GM19025 (cell line): ENCODE measurements around the gene CNTD1.
"Not testable (repeated sequence)": the region's sequence is repeated elsewhere in the genome, so short reads cannot be mapped to it uniquely, and the experiment has no call there.

Experiments used
- ATAC-seq: cut with Tn5 transposase; IDR thresholded peaks from one replicate; pipeline ENCODE4 v1.9.1; 2021; ENCODE audit warnings: mild to moderate bottlenecking, low read depth, moderate library complexity; ENCODE audit not compliant: unreplicated experiment

Gene CNTD1

GRCh38 chr17:42844761-42845555 is 46.3 kb downstream of the CNTD1 start:
- no peak for ATAC-seq

GRCh38 chr17:42845556-42845917 is 46.9 kb downstream of the CNTD1 start:
- ATAC-seq: no peak

DNA sequence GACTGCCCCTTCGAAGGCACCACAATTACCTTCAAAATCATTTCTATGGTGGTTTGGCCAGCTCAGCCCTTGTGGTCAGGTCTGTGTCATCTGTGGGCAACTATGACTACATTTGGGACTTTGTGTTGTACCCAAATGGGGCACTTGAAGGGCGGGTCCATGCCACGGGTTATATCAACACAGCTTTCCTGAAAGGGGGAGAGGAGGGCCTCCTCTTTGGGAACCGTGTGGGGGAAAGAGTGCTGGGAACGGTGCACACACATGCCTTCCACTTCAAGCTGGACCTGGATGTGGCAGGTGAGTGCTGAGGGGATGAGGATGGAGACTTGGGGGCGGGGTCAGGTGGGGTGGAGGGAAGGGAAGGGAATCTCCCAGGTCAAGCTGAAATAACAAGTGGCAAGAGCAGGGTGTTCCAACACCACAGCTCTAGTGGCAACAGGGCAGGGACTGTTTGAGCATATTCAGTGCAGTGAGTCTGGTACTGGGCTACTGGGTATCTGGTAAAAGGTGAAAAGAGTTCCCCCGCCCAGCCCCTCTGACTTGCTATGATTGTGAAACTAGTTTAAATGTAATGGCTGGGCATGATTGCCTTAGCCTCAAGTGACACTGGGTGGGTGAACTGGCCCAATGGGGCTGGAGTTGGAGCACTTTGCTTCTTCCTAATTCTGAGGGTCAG is 47.4 kb downstream of the CNTD1 start:
- ATAC-seq: no peak

DNA sequence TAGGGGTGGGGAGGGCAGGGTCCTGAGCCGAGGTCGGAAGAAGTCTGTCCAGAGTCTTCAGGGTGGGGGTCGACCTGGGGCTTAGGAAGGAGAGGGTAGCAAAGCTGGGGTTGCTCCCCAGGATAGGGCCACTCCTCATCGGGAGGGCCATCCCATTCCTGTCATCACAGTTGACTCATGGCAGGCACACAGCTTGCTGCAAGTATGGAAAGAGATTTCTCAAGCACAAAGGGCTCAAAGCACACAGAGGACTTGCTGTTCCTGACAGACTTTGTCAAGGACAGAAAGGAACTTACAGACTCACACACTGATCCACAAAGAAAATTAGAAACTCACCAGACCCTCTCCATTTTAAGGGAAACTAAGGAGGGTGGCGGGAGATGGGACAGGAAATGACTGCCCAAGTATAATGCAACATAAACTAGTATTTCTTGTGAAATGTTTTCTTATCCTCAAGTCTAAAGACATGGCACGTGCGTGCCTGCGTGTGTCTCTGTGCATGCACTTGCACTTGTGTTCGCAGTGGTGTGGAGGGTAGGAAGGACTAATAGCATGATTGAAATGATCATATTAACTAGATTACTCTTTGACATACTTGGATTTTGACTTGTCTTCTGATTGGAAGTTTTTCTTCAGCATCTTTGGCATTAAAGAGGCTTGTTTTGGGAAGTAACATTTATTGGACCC is 48.1 kb downstream of the CNTD1 start:
- ATAC-seq: no peak

GRCh38 chr17:42848093-42848492 is 49.4 kb downstream of the CNTD1 start:
- ATAC-seq: no peak

DNA sequence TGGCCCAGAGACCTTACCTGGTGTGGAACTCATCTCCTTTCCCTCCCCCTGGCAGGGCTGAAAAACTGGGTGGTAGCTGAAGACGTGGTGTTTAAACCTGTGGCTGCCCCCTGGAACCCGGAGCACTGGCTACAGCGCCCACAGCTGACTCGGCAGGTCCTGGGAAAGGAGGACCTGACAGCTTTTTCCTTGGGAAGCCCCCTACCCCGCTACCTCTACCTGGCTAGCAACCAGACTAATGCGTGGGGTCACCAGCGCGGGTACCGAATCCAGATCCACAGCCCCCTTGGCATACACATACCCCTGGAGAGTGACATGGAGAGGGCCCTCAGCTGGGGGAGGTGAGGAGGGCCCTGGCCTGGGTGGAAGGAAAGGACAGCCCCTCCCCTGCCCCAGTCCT is 50.4 kb downstream of the CNTD1 start:
- no peak for ATAC-seq

GRCh38 chr17:42849451-42850181 is 51.0 kb downstream of the CNTD1 start:
- no peak for ATAC-seq

DNA sequence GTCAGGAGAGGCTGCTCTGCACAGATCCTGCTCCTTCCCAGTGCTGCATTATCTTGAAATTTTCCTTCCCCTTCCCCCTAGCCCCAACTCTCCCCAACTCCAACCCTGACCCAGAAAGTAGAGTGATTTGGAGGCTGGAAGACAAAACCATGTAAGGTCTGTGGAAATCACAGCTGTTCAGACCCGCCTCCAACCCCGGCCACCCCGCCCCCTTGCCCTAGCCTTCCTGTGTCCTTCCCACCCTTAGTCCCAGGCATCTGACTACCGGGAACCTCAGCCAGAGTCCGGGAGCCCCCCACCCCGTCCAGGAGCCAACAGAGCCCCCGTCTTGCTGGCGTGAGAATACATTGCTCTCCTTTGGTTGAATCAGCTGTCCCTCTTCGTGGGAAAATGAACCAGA is 52.3 kb downstream of the CNTD1 start, which contains the start of gene AOC3:
TSS of gene AOC3 (plus strand) at position 246 of the 400 bp plus-strand sequence. CDS start at position 391, 145 bp downstream.
- ATAC-seq: no peak

DNA sequence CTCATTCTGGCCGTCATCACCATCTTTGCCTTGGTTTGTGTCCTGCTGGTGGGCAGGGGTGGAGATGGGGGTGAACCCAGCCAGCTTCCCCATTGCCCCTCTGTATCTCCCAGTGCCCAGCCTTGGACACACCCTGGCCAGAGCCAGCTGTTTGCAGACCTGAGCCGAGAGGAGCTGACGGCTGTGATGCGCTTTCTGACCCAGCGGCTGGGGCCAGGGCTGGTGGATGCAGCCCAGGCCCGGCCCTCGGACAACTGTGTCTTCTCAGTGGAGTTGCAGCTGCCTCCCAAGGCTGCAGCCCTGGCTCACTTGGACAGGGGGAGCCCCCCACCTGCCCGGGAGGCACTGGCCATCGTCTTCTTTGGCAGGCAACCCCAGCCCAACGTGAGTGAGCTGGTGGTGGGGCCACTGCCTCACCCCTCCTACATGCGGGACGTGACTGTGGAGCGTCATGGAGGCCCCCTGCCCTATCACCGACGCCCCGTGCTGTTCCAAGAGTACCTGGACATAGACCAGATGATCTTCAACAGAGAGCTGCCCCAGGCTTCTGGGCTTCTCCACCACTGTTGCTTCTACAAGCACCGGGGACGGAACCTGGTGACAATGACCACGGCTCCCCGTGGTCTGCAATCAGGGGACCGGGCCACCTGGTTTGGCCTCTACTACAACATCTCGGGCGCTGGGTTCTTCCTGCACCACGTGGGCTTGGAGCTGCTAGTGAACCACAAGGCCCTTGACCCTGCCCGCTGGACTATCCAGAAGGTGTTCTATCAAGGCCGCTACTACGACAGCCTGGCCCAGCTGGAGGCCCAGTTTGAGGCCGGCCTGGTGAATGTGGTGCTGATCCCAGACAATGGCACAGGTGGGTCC is 52.9 kb downstream of the CNTD1 start:
- ATAC-seq: not testable (repeated sequence)

GRCh38 chr17:42852351-42852750 is 53.7 kb downstream of the CNTD1 start:
- ATAC-seq: no peak

DNA sequence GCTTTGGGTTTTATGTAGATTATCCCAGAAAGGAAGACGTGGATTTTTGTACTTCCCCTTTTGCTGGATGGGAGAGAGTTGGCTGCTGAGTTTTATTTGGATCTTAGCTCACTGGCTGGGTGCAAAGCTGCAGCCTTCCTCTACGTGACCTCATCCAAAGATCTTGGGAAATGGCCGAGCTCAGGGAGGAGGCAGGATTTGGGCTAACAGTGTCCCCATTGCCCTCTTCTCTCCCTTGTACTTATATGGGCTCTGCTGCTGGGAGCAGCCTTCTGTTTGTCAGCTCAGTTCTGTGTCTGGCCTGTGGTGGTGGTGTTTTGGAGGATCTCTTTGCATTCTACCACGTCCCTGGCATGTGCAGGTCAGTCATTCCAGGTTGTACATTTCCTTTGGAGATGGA is 54.3 kb downstream of the CNTD1 start:
- ATAC-seq: no peak

DNA sequence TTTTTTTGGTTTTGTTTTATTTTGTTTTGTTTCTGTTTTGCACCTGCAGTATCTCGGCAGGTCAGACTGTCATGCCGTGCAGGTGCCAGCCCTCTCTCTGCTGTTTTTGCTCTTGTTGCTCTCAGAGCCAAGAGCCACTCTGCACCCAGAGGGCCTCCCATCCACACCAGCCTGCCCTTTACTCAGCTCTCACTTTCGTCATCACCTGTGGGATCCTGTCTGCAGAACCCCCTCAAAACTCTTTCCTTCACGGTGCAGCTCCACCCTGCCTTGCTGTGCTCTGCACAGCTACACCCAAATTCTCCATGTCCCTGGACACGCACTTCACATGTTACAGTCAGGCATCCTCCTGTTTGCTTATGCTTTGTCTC is 54.9 kb downstream of the CNTD1 start:
- ATAC-seq: no peak

GRCh38 chr17:42853968-42854790 is 55.5 kb downstream of the CNTD1 start:
- ATAC-seq: no peak

- ATAC-seq: no peak
Observed at GRCh38 chr17:42855048-42855596, 56.5 kb downstream of the CNTD1 start.

DNA sequence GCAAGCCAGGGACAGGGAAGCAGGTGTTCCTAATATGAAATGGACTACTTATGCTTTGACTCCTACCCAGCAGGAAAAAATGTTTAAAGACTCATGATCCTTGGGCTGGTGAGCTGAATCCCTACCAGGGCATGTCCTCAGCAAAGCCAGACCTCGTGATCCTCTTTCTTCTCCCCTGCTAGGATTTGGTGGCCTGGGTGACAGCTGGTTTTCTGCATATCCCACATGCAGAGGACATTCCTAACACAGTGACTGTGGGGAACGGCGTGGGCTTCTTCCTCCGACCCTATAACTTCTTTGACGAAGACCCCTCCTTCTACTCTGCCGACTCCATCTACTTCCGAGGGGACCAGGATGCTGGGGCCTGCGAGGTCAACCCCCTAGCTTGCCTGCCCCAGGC is 57.4 kb downstream of the CNTD1 start:
- not testable (repeated sequence) for ATAC-seq

DNA sequence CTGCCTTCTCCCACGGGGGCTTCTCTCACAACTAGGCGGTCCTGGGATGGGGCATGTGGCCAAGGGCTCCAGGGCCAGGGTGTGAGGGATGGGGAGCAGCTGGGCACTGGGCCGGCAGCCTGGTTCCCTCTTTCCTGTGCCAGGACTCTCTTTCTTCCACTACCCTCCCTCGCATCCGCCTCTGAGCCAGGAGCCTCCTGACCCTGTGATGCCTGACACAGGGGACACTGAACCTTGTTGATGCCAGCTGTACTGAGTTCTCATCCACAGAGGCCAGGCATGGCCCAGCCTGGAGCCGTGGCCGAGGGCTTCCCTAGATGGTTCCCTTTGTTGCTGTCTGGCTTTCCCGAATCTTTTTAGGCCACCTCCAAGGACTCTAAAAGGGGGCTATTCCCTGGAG is 57.9 kb downstream of the CNTD1 start:
- not testable (repeated sequence) for ATAC-seq

DNA sequence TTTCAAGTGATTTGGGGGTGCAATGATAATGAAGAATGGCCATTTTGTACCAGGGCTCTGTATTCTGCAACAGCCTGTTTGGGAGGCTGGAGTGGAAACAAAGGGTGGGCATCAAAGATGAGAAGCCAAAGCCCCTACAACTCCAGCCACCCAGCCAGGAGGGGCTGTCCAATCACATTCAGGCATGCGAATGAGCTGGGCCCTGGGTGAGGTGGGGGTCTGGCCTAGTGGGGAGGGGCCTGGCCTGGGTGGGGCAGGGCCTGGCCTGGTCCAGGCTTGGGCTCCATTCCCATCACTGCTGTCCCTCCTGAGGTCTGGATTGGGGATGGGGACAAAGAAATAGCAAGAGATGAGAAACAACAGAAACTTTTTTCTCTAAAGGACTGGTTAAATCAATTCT is 58.7 kb downstream of the CNTD1 start:
- no peak for ATAC-seq
